ENCODE measurements around the gene CCDC61.

- TF ChIP-seq, protein P1, sequence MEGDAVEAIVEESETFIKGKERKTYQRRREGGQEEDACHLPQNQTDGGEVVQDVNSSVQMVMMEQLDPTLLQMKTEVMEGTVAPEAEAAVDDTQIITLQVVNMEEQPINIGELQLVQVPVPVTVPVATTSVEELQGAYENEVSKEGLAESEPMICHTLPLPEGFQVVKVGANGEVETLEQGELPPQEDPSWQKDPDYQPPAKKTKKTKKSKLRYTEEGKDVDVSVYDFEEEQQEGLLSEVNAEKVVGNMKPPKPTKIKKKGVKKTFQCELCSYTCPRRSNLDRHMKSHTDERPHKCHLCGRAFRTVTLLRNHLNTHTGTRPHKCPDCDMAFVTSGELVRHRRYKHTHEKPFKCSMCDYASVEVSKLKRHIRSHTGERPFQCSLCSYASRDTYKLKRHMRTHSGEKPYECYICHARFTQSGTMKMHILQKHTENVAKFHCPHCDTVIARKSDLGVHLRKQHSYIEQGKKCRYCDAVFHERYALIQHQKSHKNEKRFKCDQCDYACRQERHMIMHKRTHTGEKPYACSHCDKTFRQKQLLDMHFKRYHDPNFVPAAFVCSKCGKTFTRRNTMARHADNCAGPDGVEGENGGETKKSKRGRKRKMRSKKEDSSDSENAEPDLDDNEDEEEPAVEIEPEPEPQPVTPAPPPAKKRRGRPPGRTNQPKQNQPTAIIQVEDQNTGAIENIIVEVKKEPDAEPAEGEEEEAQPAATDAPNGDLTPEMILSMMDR (IDR thresholded peaks at IDR 0.05), result no peak
- TF ChIP-seq POLR2A (IDR thresholded peaks at IDR 0.05), result no peak
These were observed 23.9 kb upstream of the CCDC61 start for GRCh38 chr19:45971260-45971902.
